DOHH2 (cell line): ENCODE data around the gene HOXA1.
"Not testable (repeated sequence)": the region's sequence is repeated elsewhere in the genome, so short reads cannot be mapped to it uniquely, and the experiment has no call there.

Experiments used
- H3F3A ChIP-seq: fragments of 200-600 bp; sonication (generic), shearing (Covaris generic); 2 replicates; pipeline ENCODE4 v1.6.0; 2016; ENCODE audit warnings: antibody characterized with exemption, mild to moderate bottlenecking; ENCODE audit not compliant: control insufficient read depth, insufficient read depth
- H3K27ac ChIP-seq: fragments of 200-600 bp; sonication (generic); 2 replicates; pipeline ENCODE4 v1.5.1; 2014; ENCODE audit warnings: low read depth, mild to moderate bottlenecking, low read length, moderate library complexity
- H3K27me3 ChIP-seq: fragments of 200-600 bp; sonication (generic); 2 replicates; pipeline ENCODE4 v1.6.1; 2014; ENCODE audit warnings: mild to moderate bottlenecking, low read length, mixed read lengths; ENCODE audit not compliant: control insufficient read depth
- H3K36me3 ChIP-seq: fragments of 200-600 bp; sonication (generic); 2 replicates; pipeline ENCODE4 v1.6.1; 2014; ENCODE audit warnings: mild to moderate bottlenecking, low read length, moderate library complexity, mixed read lengths; ENCODE audit not compliant: control insufficient read depth
- H3K4me1 ChIP-seq: fragments of 200-600 bp; sonication (generic); 2 replicates; pipeline ENCODE4 v1.6.1; 2014; ENCODE audit warnings: mild to moderate bottlenecking, low read length, mixed read lengths; ENCODE audit not compliant: control insufficient read depth
- H3K4me2 ChIP-seq: fragments of 200-600 bp; sonication (generic); 2 replicates; pipeline ENCODE4 v1.6.0; 2014; ENCODE audit warnings: mild to moderate bottlenecking, low read length, moderate library complexity
- H3K4me3 ChIP-seq: fragments of 200-600 bp; sonication (generic); 2 replicates; pipeline ENCODE4 v1.5.1; 2014; ENCODE audit warnings: mild to moderate bottlenecking, low read length, mixed read lengths
- H3K79me2 ChIP-seq: fragments of 200-600 bp; sonication (generic); 2 replicates; pipeline ENCODE4 v1.6.1; 2014; ENCODE audit warnings: mild to moderate bottlenecking, low read length, mixed read lengths; ENCODE audit not compliant: control insufficient read depth
- H3K9me2 ChIP-seq: fragments of 200-600 bp; sonication (generic); replicated peaks from 2 replicates; pipeline ENCODE4 v1.6.1; 2014; ENCODE audit warnings: mild to moderate bottlenecking, low read length, mixed read lengths; ENCODE audit not compliant: control insufficient read depth
- H3K9me3 ChIP-seq: fragments of 200-600 bp; sonication (generic); 2 replicates; pipeline ENCODE4 v1.6.1; 2014; ENCODE audit warnings: antibody characterized with exemption, low read length, mixed read lengths; ENCODE audit not compliant: control insufficient read depth, insufficient read depth
- H4K20me1 ChIP-seq: fragments of 200-600 bp; sonication (generic); 2 replicates; pipeline ENCODE4 v1.6.0; 2014; ENCODE audit warnings: low read depth, mild to moderate bottlenecking, antibody characterized with exemption, low read length, moderate library complexity; ENCODE audit not compliant: control insufficient read depth, insufficient read depth
- EZH2phosphoT487 ChIP-seq: fragments of 200-600 bp; sonication (generic); IDR thresholded peaks from 2 replicates; pipeline ENCODE4 v1.6.1; 2017; ENCODE audit warnings: borderline replicate concordance, mild to moderate bottlenecking, antibody characterized with exemption, low read length, moderate library complexity, mixed read lengths
- TF ChIP-seq, protein P1 (sequence below): fragments of 200-600 bp; sonication (generic); IDR thresholded peaks from one replicate; pipeline ENCODE4 v1.5.1; 2014; ENCODE audit warnings: antibody characterized with exemption, mild to moderate bottlenecking, low read depth, low read length; ENCODE audit not compliant: poor library complexity, severe bottlenecking

HOXA1 gene

GRCh38 chr7:27053153-27053552 lies 42.6 kb downstream of the HOXA1 start:
- Histone ChIP-seq H3K4me2 (no peak overlapping the region), H3K9me3 (no peaks in the 10 kb centered on the region), H3K4me3 (no peak overlapping the region), H3K9me2 (no peaks in the 10 kb centered on the region), H3F3A (no peaks in the 10 kb centered on the region), H4K20me1 (no peaks in the 10 kb centered on the region), H3K79me2 (no peaks in the 10 kb centered on the region), H3K27me3 (0 out of 2 replicates have a peak, but pooled peaks cover 6% of the 10 kb centered on the region), H3K4me1 (no peaks in the 10 kb centered on the region), H3K27ac (no peak overlapping the region), H3K36me3 (no peaks in the 10 kb centered on the region)
- no peak for TF ChIP-seq EZH2phosphoT487

DNA sequence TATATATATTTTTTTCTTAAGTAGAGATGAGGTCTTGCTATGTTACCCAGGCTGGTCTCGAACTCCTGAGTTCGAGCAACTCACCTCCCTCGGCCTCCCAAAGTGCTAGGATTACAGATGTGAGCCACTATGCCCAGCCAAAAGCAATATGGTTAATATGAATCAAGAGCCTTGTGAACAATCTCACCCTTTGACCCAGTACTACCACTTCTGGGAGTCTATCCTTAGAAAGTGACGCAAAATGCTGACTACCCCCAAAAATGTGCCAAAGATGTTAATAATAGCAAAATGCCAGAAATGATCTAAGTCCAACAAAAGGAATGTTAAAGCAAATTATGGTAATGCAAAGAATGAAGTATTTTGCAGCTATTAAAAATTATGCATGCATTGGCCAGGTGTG lies 44.3 kb downstream of the HOXA1 start:
- no peaks in the 10 kb centered on the region for H3K9me3 ChIP-seq
- H3K4me1 ChIP-seq, result no peaks in the 10 kb centered on the region
- no peak overlapping the region for H3K4me3 ChIP-seq
- H3K27me3 ChIP-seq, result 0 out of 2 replicates have a peak, but pooled peaks cover 6% of the 10 kb centered on the region
- H3K27ac ChIP-seq, result no peak overlapping the region
- no peaks in the 10 kb centered on the region for H3F3A ChIP-seq
- H3K9me2 ChIP-seq, result no peaks in the 10 kb centered on the region
- H3K79me2 ChIP-seq, result no peaks in the 10 kb centered on the region
- no peak for TF ChIP-seq EZH2phosphoT487
- TF ChIP-seq, protein P1, sequence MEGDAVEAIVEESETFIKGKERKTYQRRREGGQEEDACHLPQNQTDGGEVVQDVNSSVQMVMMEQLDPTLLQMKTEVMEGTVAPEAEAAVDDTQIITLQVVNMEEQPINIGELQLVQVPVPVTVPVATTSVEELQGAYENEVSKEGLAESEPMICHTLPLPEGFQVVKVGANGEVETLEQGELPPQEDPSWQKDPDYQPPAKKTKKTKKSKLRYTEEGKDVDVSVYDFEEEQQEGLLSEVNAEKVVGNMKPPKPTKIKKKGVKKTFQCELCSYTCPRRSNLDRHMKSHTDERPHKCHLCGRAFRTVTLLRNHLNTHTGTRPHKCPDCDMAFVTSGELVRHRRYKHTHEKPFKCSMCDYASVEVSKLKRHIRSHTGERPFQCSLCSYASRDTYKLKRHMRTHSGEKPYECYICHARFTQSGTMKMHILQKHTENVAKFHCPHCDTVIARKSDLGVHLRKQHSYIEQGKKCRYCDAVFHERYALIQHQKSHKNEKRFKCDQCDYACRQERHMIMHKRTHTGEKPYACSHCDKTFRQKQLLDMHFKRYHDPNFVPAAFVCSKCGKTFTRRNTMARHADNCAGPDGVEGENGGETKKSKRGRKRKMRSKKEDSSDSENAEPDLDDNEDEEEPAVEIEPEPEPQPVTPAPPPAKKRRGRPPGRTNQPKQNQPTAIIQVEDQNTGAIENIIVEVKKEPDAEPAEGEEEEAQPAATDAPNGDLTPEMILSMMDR, result no peak
- H4K20me1 ChIP-seq, result no peaks in the 10 kb centered on the region
- no peak overlapping the region for H3K4me2 ChIP-seq
- H3K36me3 ChIP-seq, result no peaks in the 10 kb centered on the region

DNA sequence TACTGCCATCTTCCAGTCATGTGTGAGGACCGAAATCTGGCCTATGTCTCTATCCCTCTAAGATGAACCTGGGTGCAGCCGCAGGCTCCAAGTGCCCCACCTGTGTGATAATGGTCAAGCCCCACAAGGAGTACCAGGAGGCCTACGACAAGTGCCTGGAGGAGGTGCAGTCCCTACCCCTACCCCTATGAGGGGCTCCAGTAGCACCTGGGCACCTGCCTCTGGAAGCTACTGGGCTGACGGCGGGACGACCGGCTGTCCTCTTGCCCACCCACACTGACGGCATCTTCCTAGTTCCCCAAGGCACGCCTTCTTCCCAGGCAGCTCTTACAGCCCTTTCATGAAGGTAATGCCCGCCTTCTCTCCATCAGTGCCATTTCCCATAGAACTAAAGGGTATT lies 47.4 kb downstream of the HOXA1 start:
- Histone ChIP-seq H3K27ac (no peak overlapping the region), H3K4me3 (no peak overlapping the region), H3K9me3 (no peaks in the 10 kb centered on the region), H3F3A (no peaks in the 10 kb centered on the region), H3K9me2 (no peaks in the 10 kb centered on the region), H3K36me3 (no peaks in the 10 kb centered on the region), H3K4me1 (no peaks in the 10 kb centered on the region), H3K4me2 (no peak overlapping the region), H4K20me1 (no peaks in the 10 kb centered on the region), H3K27me3 (0 out of 2 replicates have a peak, but pooled peaks cover 4% of the 10 kb centered on the region), H3K79me2 (no peaks in the 10 kb centered on the region)
- TF ChIP-seq, protein P1, result no peak
- TF ChIP-seq EZH2phosphoT487, result no peak

DNA sequence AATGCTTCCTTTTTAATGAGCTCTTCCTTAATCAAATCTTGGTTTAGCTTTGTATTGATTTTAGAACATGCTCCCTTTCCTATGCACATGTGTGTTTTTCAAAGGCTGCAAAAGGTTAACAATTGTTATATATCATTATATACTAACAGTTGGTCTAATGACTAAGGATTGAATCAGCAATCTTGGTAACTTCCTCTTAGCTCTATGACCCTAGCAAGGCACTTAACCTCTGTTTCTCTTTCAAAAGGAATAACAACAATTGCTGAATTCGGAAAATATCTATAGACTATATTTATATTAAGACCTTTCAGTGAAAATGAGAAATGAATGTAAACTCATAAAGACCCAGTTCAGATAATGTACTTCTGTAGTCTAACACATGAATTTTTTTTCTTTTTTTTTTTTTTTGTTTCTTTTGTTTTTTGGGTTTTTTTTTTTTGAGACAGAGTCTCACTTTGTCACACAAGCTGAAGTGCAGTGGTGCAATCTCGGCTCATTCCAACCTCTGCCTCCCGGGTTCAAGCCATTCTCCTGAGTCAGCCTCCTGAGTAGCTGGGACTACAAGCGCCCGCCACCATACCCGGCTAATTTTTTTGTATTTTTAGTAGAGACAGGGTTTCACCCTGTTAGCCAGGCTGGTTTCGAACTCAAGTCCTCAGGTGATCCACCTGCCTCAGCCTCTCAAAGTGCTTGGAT lies 48.8 kb downstream of the HOXA1 start:
- H3K4me2 ChIP-seq, result no peak overlapping the region
- H3K27ac ChIP-seq, result no peak overlapping the region

DNA sequence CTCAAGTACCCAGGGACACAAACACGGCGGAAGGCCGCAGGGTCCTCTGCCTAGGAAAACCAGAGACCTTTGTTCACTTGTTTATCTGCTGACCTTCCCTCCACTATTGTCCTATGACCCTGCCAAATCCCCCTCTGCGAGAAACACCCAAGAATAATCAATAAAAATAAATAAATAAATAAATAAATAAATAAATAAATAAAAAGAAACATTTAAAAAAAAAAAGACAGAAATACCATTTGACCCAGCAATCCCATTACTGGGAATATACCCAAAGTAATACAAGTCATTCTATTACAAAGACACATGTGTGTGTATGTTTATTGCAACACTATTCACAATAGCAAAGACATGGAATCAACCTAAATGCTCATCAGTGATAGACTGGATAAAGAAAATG lies 49.8 kb downstream of the HOXA1 start:
- not testable (repeated sequence) for H3K9me3 ChIP-seq, H4K20me1 ChIP-seq, H3K36me3 ChIP-seq, H3F3A ChIP-seq, H3K79me2 ChIP-seq, H3K4me3 ChIP-seq, H3K4me2 ChIP-seq, H3K27me3 ChIP-seq, H3K4me1 ChIP-seq, H3K27ac ChIP-seq, H3K9me2 ChIP-seq

More for the DNA sequence above, 48.8 kb downstream of the HOXA1 start:
- TF ChIP-seq, protein P1, result no peak
- TF ChIP-seq EZH2phosphoT487, result no peak
- Histone ChIP-seq H3F3A (no peaks in the 10 kb centered on the region), H3K9me3 (no peaks in the 10 kb centered on the region), H3K9me2 (no peaks in the 10 kb centered on the region), H3K36me3 (no peaks in the 10 kb centered on the region), H3K27me3 (no peaks in the 10 kb centered on the region), H3K4me3 (no peak overlapping the region), H3K4me1 (no peaks in the 10 kb centered on the region), H3K79me2 (no peaks in the 10 kb centered on the region), H4K20me1 (no peaks in the 10 kb centered on the region)

GRCh38 chr7:27045066-27045465 lies 50.7 kb downstream of the HOXA1 start:
- H3K9me3 ChIP-seq, H3K27ac ChIP-seq, H3F3A ChIP-seq, H3K9me2 ChIP-seq, H3K4me2 ChIP-seq, H3K4me3 ChIP-seq, H3K36me3 ChIP-seq, H3K79me2 ChIP-seq, H3K4me1 ChIP-seq, H4K20me1 ChIP-seq: not testable (repeated sequence)
- H3K27me3 ChIP-seq, result peaks cover 11% of the 10 kb centered on the region
